HCT116 (cell line): ENCODE results near the gene TNFSF11. TPM values are rescaled to one million over a fixed set of nuclear protein-coding genes. Genes with fewer than 3 reads are reported as not detected.

Source experiments
- ATAC-seq: fragments of 200-7000 bp; cut with Tn5 transposase; 2 replicates; pipeline ENCODE4 v1.9.1; 2020; ENCODE audit warnings: mild to moderate bottlenecking, moderate library complexity
- BruUV-seq: library from RNA; stranded (reverse); fragments of 400-500 nt; replicated peaks from 2 replicates; lab custom pipeline; 2021; lab: Mats Ljungman, UMichigan
- CTCF ChIA-PET: fragments of 300-600 bp; sonication (Branson Sonifier 250); formaldehyde crosslinking; loops from one replicate; lab custom pipeline; 2021; ENCODE audit warnings: antibody characterized with exemption; lab: Charles Lee
- POLR2A ChIA-PET: fragments of 300-600, 350-600 bp; sonication (Branson Sonifier 250); formaldehyde crosslinking; loops from one replicate; lab custom pipeline; 2021; ENCODE audit warnings: antibody characterized with exemption; lab: Charles Lee
- RAD21 ChIA-PET, 2 experiments: fragments of 300-600 bp; sonication (Branson Sonifier 250); formaldehyde crosslinking; loops; one replicate each; lab custom pipeline; 2023; ENCODE audit warnings: low total read pairs in 2 of 2; ENCODE audit not compliant: uncharacterized antibody in 2 of 2, unreplicated experiment in 2 of 2, low non-redundant PET in 1 of 2; lab: Charles Lee
- DNase-seq: peaks from one replicate; pipeline ENCODE4 v3.0.0-alpha.2; 2010; ENCODE audit warnings: low read depth, low spot score
- H2AFZ ChIP-seq: fragments of 200-600 bp; shearing (Covaris generic), sonication (generic); 2 replicates; pipeline ENCODE4 v1.6.1; 2017; ENCODE audit warnings: low read depth, mixed run types, mixed read lengths, antibody characterized with exemption, low read length; ENCODE audit not compliant: poor library complexity, severe bottlenecking
- H3K27ac ChIP-seq: 2 replicates; pipeline ENCODE4 v1.5.1; 2012; ENCODE audit warnings: low read depth, low read length
- H3K27me3 ChIP-seq: fragments of 200-600 bp; sonication (generic); 2 replicates; pipeline ENCODE4 v1.6.1; 2016; ENCODE audit warnings: mixed run types, low read length, mixed read lengths; ENCODE audit not compliant: insufficient read depth
- H3K36me3 ChIP-seq, 2 experiments: fragments of 200-500 bp in 1 of 2; fragments of 200-600 bp in 1 of 2; sonication (Bioruptor generic) in 1 of 2; sonication (generic) in 1 of 2; 2 replicates each; pipeline versions ENCODE4 v1.5.1 to v1.6.1; 2014 to 2016; ENCODE audit warnings: low read length in 2 of 2, inconsistent platforms in 1 of 2, mixed read lengths in 1 of 2, mixed run types in 1 of 2; ENCODE audit not compliant: insufficient read depth in 2 of 2, control insufficient read depth in 1 of 2
- H3K4me1 ChIP-seq, 2 experiments: fragments of 200-600 bp in 1 of 2; sonication (generic) in 1 of 2; 2 replicates each; pipeline versions ENCODE4 v1.5.1 to v1.6.1; 2012 to 2017; ENCODE audit warnings: low read length in 2 of 2, inconsistent platforms in 1 of 2, mild to moderate bottlenecking in 1 of 2, mixed read lengths in 1 of 2, mixed run types in 1 of 2, moderate library complexity in 1 of 2; ENCODE audit not compliant: insufficient read depth in 2 of 2, control insufficient read depth in 1 of 2
- H3K4me2 ChIP-seq: fragments of 200-600 bp; sonication (generic); 2 replicates; pipeline ENCODE4 v1.6.1; 2017; ENCODE audit warnings: mixed run types, low read length, mixed read lengths
- H3K4me3 ChIP-seq, 2 experiments: fragments of 200-600 bp in 1 of 2; sonication (generic) in 1 of 2; replicated peaks in 1 of 2; 2 replicates each; pipeline ENCODE4 v1.5.1; 2011 to 2016; ENCODE audit warnings: low read length in 2 of 2, control low read depth in 1 of 2, low read depth in 1 of 2, mild to moderate bottlenecking in 1 of 2, mixed read lengths in 1 of 2, mixed run types in 1 of 2
- H3K79me2 ChIP-seq: fragments of 200-600 bp; sonication (generic); 2 replicates; pipeline ENCODE4 v1.6.1; 2017; ENCODE audit warnings: mild to moderate bottlenecking, mixed run types, low read length, moderate library complexity, mixed read lengths; ENCODE audit not compliant: insufficient read depth
- H3K9ac ChIP-seq: fragments of 200-600 bp; sonication (generic); 2 replicates; pipeline ENCODE4 v1.6.1; 2016; ENCODE audit warnings: low read length, mixed read lengths
- H3K9me2 ChIP-seq: fragments of 200-600 bp; sonication (generic), shearing (Covaris generic); 2 replicates; pipeline ENCODE4 v1.6.1; 2017; ENCODE audit warnings: mixed run types, mild to moderate bottlenecking, moderate library complexity; ENCODE audit not compliant: insufficient read depth
- H3K9me3 ChIP-seq, 2 experiments: fragments of 200-500 bp in 1 of 2; fragments of 200-600 bp in 1 of 2; sonication (Bioruptor generic) in 1 of 2; sonication (generic) in 1 of 2; 2 replicates each; pipeline ENCODE4 v1.6.1; 2014 to 2017; ENCODE audit warnings: low read length in 2 of 2, mixed read lengths in 2 of 2, inconsistent platforms in 1 of 2, low read depth in 1 of 2, mild to moderate bottlenecking in 1 of 2, mixed run types in 1 of 2, moderate library complexity in 1 of 2; ENCODE audit not compliant: control insufficient read depth in 1 of 2, insufficient read depth in 1 of 2
- H4K20me1 ChIP-seq: fragments of 200-600 bp; sonication (generic), shearing (Covaris generic); 2 replicates; pipeline ENCODE4 v1.6.1; 2017; ENCODE audit warnings: mixed run types, mild to moderate bottlenecking, moderate library complexity; ENCODE audit not compliant: insufficient read depth
- ATF3 ChIP-seq: IDR thresholded peaks from 2 replicates; pipeline ENCODE4 v1.6.1; 2012
- CBX3 ChIP-seq: IDR thresholded peaks from 2 replicates; pipeline ENCODE4 v1.6.1; 2012; ENCODE audit warnings: low read depth
- CEBPB ChIP-seq: IDR thresholded peaks from 2 replicates; pipeline ENCODE4 v1.6.1; 2012; ENCODE audit warnings: low read depth
- EZH2 ChIP-seq: fragments of 200-600 bp; sonication (generic); IDR thresholded peaks from 2 replicates; pipeline ENCODE4 v1.6.1; 2017; ENCODE audit warnings: antibody characterized with exemption, mixed run types
- FOSL1 ChIP-seq: IDR thresholded peaks from 2 replicates; pipeline ENCODE4 v1.6.1; 2012; ENCODE audit warnings: low read depth
- JUND ChIP-seq: IDR thresholded peaks from 2 replicates; pipeline ENCODE4 v1.6.1; 2012
- POLR2A ChIP-seq: IDR thresholded peaks from 2 replicates; pipeline ENCODE4 v1.7.0; 2011; ENCODE audit warnings: borderline replicate concordance; ENCODE audit not compliant: insufficient read depth, insufficient read length; ENCODE audit errors: extremely low read depth
- RAD21 ChIP-seq: IDR thresholded peaks from 2 replicates; pipeline ENCODE4 v1.6.1; 2012; ENCODE audit warnings: low read depth, mild to moderate bottlenecking
- REST ChIP-seq: IDR thresholded peaks from 2 replicates; pipeline ENCODE4 v1.6.1; 2012; ENCODE audit warnings: low read depth
- SRF ChIP-seq: IDR thresholded peaks from 2 replicates; pipeline ENCODE4 v1.6.1; 2012; ENCODE audit warnings: low read depth
- YY1 ChIP-seq: IDR thresholded peaks from 2 replicates; pipeline ENCODE4 v1.6.1; 2011; ENCODE audit warnings: low read length, low read depth, moderate library complexity, mild to moderate bottlenecking; ENCODE audit not compliant: insufficient replicate concordance; ENCODE audit errors: extremely low read depth
- ZFX ChIP-seq: fragments of 450-650 bp; IDR thresholded peaks from 2 replicates; pipeline ENCODE4 v1.6.1; 2017
- intact Hi-C: fragments of 100-400 bp; cut with micrococcal nuclease; formaldehyde crosslinking; loops from 2 replicates; pipeline ENCODE4 v1.10.0; 2022
- total RNA-seq: library from RNA; stranded (reverse); gene quantifications from one replicate; pipeline ENCODE4 v1.2.1, GENCODE V29; 2021; ENCODE audit not compliant: unreplicated experiment

TNFSF11 gene
- total RNA-seq, 1 experiment from 2014 or later, result not detected

GRCh38 chr13:42561752-42562467 lies 12.0 kb upstream of the TNFSF11 start:
- ATAC-seq, result no peak
- no peaks in the 10 kb centered on the region for H3K27me3 ChIP-seq

More at GRCh38 chr13:42561752-42562467, 12.0 kb upstream of the TNFSF11 start:
- H3K79me2 ChIP-seq, result no peaks in the 10 kb centered on the region
- intact Hi-C loops, result no loop called here
- no peak overlapping the region for H2AFZ ChIP-seq
- H3K4me3 ChIP-seq, result no peak overlapping the region
- no peak overlapping the region for H3K9ac ChIP-seq
- BruUV-seq, result no TSS peak
- DNase-seq, result no peak
- H3K4me1 ChIP-seq, result no peaks in the 10 kb centered on the region
- H4K20me1 ChIP-seq, result no peaks in the 10 kb centered on the region
- no peaks in the 10 kb centered on the region for H3K9me3 ChIP-seq
- no peak overlapping the region for H3K27ac ChIP-seq
- ChIA-PET POLR2A (no interaction called here), CTCF (no interaction called here), RAD21 (no interaction called here)
- no peaks in the 10 kb centered on the region for H3K9me2 ChIP-seq
- no peak for TF ChIP-seq JUND
- TF ChIP-seq CEBPB, result no peak
- no peak for TF ChIP-seq CBX3
- TF ChIP-seq SRF, result no peak
- TF ChIP-seq ATF3, result no peak
- no peak for TF ChIP-seq FOSL1
- no peak for TF ChIP-seq RAD21
- TF ChIP-seq ZFX, result no peak
- TF ChIP-seq EZH2, result no peak
- TF ChIP-seq YY1, result no peak
- no peak for TF ChIP-seq POLR2A
- TF ChIP-seq REST, result no peak
- H3K4me2 ChIP-seq, result no peak overlapping the region
- H3K36me3 ChIP-seq, result no peaks in the 10 kb centered on the region
